GM18511 (cell line): ENCODE results near the gene TBKBP1.

Source experiments
- ATAC-seq: cut with Tn5 transposase; IDR thresholded peaks from one replicate; pipeline ENCODE4 v1.9.1; 2021; ENCODE audit warnings: mild to moderate bottlenecking, moderate library complexity; ENCODE audit not compliant: unreplicated experiment

Gene TBKBP1

DNA sequence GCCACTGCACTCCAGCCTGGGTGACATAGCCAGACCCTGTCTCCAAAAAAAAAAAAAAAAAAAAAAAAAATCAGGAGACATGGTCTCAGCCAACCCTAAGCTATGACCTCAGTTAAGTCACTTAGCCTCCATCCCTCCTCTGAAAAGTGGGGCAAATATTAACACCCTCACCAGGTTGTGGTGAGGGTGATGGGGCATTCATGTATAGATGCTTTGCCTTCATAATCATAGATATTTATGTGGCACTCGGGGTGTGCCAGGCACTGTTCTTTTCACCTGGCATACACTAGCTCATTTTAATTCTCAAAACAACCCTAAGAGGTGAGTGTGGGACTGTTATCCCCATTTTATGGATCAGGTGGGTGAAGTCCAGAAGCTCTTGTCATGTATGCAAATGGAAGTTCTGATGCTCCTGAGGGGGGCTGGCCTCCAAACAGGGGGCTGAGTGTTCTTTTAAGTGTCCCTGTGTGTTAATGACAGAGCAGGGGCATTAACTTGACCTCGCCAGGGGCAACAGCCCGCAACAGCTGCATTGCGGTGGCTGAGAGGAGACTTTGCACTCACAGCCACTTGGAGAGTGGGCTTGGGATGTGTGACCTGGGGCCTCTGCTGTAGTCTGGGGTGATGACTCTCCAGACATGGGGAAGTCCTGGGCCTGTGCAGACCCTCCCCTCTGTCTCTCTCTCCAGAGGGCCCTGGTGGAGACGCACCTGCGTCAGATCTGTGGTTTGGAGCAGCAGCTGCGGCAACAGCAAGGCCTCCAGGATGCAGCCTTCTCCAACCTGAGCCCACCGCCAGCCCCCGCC is 4.1 kb downstream of the TBKBP1 start:
- ATAC-seq: no peak

DNA sequence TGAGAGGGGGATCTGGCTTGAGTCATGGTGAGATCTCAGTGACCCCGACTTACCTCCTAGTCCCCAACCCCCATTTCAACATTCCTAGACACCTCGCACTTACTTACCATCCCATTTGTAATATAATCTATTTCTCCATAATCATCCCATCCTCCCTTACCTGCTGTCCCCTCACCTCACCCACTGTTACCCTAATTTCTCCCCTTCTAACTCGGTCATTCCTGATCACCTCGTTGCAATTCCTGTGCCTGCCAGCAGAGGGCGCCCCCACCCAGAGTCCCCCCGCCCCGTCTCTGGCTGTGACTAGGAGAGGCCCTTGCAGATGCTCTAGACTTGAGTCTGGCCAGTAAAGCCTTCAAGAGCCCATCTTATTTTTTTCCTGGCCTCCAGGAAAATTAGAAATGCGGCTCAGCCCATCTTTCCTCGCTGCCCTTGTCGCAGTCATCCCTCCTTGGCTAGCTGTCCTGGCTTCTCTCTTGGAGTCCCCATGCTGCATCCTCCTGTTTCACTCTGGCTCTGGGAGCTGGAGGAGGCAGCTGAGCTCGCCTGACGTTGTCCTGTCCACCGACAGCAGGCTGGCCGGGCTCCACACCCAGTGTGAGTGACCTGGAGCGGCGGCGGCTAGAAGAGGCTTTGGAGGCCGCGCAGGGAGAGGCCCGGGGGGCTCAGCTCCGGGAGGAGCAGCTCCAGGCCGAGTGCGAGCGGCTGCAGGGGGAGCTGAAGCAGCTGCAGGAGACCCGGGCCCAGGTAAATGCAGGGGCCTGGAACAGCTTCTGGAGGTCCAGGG is 5.0 kb downstream of the TBKBP1 start:
- ATAC-seq: no peak

DNA sequence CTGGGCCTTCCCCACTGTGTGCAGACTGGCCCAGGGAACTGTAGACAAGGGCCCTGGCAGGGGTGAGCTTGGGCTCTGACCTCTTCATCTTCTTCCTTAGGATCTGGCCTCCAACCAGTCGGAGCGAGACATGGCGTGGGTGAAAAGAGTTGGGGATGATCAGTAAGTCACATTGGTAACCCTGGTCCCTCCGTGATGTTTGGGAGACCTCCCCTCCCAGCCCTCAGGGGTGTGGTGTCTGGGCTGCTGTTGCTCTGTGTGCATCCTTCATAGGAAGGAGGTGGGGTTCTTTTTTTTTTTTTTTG is 5.5 kb downstream of the TBKBP1 start:
- no peak for ATAC-seq

DNA sequence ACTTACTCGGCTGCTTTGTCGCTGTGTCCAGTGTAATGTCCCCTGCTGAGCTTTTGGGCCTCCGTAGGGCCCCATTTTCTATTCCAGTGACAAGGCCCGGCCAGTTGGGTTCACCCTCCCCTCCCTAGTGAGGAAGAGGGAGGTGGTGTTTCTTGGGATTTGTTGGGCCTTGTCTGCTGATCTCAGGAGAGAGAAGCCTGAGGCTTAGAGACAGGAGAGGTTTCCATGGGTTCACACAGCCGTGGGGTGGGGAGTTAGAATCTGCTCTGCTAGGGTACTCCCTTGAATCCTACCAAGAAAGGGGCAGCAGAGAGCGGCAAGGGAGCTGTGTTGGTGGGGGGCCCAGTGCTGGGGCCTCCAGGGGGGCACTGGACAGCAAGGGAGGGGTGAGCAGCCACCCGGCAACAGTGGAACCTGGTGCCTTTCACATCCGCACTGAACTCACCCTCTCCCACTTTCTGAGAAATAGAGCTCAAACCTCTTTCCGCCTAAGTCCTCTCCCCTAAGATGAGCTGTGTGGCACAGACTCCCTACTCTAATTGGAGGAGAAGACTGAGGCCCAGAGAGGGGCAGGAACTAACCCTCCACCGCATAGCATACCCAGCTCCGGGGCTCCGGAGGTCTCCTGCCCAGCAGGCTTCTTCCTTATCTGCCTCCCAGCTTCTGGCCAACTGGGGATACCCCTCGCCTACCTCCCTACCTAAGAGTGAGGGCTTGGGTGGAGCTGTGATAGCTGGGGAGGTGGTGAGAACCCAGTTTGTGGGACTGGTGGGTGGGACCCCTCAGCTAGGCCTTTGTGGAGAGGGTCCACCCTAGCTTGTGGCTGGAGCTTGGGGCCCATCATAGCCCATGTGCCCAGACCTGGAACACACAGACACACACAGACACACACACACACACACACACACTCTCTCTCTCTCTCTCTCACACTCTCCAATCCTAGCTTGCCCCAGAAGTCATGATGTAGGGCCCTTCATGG is 6.8 kb downstream of the TBKBP1 start:
- no peak for ATAC-seq

DNA sequence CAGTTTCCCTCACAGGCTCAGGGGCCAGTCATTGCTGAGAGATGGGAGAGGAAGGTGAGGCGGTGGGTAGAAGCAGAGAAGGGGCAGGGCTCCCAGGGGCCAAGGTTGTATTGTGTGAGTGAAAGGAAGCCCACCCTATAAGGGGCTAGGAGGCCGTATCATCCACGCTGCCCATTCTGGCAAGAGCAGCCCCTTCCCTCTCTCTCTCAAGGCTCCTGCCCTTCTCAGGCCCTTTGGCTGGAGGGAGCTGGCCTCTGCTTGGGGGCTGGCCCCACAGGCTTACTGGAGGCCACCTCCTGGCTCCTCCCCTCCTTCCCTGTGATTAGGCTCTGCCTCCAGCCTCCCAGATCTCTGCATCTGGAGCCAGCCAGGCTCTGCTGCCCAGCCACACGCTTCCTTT is 7.6 kb downstream of the TBKBP1 start:
- no peak for ATAC-seq

DNA sequence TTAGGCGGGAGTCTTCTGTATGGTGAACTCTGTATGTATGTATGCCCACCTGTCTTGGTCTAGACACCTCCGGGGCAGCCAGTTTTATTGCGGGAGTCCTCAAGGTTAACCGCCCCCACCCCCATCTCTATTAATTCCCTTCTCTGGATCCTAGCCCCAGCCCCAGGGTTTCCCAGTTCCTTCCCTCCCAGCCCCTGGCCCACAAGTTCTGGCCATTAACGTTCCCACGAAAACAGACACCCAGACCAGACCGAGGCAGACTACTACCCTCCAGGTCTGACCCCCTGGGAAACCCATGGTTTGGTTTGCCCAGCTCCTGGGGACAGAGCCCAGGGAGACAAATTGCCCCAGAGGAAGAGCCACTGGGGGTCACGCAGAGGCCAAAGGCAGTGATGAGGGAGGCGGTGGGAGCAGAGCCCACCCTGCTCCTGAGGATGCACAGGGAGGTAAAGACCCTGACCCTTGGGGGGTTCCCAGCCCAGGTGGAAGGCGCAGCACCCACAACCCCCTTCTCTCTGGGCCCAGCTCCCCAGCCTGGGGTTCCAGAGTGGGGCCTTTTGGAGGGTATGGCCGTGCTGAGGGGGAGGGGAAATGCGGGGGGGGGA is 8.5 kb downstream of the TBKBP1 start:
- no peak for ATAC-seq

DNA sequence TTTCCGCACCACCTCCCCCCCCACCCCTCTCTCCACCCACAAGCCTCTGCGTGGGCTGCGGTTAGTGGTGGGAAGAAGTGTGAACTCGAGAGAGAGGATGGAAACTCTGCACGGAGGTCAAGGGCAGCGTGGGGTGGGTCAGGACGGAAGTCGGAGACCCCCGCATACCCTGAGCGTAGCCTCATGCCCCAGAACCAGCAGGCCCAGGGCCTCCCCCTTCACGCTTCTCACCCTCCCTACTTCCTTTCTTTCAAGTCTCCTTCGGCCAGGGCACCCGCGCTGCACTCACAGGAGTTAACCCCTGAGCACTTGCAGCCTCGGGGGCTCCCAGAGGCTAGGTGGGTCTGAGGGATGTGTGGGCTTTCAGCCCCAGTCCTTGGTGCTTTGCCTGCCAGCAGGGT is 9.2 kb downstream of the TBKBP1 start:
- no peak for ATAC-seq

DNA sequence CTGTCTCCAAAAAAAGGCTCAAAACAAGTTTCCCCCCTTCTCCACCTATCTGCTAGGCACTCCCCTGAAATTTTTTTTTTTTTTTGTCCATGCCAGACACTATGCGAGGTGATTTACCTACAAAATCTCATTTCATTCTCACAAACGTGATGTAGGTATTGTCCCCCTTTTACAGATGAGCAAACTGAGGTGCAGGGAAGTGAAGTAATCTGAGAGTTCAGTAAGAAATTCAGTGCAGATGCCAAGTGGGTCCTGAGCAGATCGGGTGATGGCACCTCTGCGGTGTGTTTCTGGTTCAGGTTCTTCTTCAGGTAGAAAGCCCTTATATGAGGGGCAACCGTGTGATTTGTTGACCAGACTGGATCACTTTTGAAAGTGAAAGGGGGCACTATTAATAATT is 9.7 kb downstream of the TBKBP1 start:
- ATAC-seq: no peak

DNA sequence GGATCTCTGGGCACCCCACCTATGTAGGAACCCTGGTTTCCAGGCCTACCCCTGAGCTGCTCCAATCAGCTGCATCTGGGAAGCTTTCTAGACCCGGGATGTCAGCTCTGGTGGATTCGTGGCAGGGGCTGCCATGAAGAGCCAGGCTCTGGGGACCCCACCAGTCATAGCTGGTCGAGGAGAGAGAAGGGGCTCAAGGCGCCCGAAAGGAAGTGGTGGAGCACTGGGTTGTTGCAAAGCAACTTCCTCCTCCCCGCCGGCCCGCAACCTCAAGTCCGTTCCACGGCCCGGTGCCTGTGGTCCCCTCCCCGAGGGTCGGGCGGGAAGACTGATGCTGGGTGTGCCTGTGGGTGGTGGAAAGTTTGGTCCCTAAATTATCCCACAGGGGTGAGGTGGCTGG is 10.2 kb downstream of the TBKBP1 start:
- no peak for ATAC-seq

DNA sequence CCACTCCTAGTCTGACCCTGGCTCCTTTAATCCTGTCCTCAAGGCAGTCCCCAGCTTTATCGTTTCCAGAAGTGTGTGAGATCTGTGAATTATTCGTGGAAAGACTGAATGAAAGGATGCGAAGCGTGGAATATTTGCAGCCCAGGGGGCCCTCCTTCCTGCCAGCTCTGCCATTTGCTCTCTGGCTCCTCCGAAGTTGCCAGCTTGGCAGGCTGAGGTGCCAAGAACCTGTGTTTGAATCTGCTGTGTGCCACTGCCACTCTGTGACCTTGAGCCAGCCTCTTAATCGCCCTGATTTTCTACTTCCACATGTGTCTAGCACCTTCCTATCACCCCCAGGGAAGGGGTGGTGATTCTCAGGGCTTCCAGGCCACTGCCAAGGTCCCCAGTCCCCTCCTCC is 10.8 kb downstream of the TBKBP1 start:
- ATAC-seq: no peak

DNA sequence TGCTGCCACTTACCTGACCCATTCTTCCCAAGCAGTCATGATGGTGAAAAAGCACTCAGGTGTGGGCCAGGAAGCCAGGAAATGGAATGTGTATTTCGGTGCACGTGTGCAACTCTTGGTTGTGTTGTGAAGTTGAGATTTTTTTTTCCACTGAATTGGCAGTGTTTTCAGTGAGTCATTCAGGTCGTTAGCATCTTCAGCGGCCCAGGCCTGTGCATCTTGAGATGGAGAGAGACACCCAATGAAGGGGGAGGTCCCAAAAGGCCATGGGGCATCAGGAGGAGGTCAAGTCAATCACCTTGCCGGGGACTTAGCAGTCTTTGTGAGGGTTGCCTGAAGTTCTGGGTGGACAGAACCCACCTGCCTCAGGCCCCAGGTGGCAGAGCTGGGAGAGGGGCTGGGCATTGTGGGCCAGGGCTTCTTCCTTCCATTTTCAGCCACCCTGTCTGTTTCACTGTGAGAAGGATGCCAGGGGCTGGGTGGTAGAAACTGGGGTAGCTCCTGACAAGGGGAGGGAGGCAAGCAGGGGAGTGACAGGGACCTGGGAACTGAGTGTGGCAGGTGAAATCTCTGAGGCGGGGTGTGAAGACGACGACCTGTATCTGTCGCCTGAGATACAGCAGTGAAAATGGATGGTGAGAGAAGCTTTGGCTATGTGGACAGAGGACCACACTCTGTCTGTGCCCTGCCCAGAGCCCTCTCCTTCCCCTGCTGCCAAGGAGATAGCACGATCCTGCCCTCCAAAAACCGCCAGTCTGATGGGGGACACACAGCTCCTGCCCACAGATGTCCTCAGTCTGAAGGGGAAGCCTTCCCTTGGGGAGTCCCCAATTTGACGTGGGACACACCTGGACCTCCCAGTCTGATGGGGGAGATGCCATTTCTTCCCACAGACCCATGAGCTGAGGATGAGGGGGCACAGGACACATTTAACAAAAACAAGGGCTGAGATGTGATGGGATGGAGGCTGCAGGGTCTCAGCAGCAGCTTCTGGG is 11.9 kb downstream of the TBKBP1 start:
- ATAC-seq: no peak

DNA sequence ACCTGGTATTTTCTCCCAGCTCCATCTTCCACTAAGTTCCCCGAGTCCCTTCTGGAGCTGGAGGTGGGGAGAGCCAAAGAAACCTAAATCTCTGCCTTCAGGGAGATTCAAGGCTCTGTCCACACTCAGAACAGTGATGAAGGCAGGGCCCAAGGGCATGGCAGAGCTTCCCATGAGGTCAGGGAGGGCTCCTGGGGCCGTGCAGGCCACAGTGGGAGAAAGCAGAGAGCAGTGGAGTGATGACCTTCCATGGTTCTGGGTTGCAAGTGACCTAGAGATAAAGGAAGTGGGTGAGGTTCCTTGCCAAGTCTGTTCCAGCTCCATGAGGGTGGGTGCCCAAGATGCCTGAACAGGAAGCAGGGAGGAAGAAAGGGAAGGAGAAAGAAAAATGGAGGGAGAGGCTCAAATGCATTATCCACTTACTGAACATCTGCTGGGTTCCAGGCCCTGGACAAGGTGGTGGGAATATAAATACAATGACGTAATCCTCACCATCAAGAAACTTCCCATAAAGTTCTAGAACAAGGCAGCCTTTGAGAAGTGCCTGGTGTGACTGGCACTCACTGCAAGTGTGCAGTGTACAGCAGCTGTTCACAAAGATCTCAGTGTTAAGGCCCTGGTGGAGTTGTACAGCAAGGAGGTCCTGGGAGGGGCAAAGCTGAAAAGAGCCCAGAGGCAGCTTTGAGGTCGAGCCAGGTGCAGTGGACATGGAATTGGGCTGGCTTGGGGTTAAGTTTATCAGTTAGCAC is 13.3 kb downstream of the TBKBP1 start:
- no peak for ATAC-seq

DNA sequence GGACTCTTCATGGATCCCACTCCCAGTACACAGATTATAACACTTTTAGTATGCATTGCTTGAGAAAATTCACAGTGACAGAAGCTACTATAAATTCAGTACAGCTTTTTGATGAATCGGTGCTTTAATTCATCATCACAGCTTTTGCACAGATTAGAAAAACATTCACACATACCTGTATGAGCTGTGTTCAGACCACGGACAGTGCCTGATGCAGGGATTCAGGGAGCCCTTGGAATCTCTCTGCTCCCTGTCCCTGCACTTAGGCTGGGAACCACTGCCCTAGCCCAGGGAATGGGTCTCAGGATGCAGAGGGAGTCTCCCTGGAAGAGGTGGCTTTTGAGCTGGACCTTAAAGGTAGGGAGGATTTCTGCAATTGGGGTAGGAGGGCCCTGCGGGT is 13.9 kb downstream of the TBKBP1 start:
- ATAC-seq: no peak

DNA sequence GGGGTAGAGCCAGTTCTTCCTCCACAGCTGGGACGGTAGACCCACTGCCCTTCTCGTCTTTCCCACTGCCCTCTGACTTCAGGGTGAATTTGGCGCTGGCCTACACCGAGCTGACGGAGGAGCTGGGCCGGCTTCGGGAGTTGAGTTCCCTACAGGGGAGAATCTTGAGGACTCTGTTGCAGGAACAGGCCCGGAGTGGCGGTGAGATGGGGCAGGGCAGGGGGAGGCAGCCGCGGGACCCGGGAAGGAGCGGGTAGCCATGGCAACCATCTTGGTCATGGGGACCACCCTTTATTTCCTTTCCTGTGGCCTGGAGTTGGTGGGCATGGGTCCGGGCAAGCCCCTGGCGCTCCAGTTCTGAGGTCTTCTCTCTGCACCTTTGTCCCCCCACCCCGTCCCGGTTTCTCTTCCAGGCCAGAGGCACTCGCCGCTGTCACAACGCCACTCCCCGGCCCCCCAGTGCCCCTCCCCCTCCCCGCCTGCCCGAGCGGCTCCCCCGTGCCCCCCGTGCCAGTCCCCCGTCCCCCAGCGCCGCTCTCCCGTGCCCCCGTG is 14.4 kb downstream of the TBKBP1 start:
- no peak for ATAC-seq

DNA sequence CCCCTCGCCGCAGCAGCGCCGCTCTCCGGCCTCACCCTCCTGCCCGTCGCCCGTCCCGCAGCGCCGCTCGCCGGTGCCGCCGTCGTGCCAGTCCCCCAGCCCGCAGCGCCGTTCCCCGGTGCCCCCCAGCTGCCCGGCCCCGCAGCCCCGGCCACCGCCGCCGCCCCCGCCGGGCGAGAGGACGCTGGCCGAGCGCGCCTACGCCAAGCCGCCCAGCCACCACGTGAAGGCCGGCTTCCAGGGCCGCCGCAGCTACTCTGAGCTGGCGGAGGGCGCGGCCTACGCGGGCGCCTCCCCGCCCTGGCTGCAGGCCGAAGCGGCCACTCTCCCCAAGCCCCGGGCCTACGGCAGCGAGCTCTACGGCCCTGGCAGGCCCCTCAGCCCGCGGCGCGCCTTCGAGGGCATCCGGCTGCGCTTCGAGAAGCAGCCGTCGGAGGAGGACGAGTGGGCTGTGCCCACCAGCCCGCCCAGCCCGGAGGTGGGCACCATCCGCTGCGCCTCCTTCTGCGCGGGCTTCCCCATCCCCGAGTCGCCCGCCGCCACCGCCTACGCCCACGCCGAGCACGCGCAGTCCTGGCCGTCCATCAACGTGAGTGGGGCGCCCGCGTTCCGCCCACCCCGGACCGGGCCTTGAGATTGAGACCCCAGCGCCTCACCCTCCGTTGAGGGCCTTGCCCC is 15.0 kb downstream of the TBKBP1 start:
- no peak for ATAC-seq

DNA sequence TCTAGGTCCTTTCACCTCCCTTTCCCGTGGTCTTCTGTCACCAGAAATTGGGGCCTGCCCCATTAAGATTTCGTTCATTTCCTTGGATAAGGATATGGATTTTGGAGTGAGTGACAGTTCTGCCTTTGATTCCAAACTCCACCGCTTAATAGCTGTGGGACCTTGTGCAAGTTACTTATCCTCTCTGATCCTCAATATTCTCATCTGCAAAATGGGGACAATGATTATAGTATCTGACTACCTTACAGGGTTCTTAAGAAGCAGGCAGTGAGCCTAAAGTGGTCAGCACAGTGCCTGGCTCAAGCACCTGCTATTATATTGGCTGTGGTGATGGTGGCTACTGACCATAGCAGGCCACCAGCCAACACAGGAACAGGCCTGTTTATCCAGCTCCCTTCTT is 15.6 kb downstream of the TBKBP1 start:
- no peak for ATAC-seq

DNA sequence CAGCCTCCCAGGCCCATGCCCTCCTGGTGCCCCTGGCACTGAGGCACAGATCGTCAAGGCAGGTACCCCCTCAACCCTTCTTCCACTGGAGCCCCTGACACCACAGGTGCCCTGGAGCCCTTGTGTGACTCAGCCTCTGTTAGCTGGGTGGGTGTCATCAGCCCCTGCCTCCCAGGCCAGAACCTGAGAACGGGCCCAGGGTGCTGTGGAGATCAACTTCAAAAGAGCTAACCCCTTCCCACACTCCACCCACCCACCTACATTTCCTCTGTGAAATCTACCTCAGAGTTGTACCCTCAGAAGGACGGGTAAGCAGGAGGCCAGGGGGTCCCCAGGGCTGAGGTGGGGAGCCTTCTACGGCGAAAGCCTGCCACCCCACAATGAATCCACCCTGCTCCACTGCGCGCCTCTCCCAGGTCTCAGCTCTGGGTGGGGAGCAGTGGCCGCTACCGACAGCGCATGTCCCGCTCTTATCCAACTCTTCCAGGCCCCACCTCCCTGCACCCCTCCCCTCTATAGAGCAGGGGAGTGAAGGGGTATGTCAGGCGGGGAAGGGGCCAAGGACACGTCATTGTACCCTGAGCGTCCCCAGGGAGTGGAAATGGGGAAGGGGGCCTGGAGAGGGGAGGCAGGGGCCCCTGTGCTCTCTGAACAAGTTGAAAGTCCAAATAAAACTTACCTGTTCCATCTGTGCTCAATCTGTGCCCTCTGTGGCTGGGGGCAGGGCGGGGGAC is 17.6 kb downstream of the TBKBP1 start:
- no peak for ATAC-seq
